Cardiac septum (tissue), 1 donor: ENCODE measurements around the gene SIVA1. TPM values are rescaled to one million over a fixed set of nuclear protein-coding genes. Genes with fewer than 3 reads are reported as not detected.
"Not testable (repeated sequence)": the region's sequence is repeated elsewhere in the genome, so short reads cannot be mapped to it uniquely, and the experiment has no call there.

Experiments used
- DNase-seq: peaks from one replicate; pipeline ENCODE4 v3.0.0-alpha.2; 2020; ENCODE audit warnings: low spot score
- intact Hi-C: fragments of 100-400 bp; cut with DNase I; formaldehyde crosslinking; loops from one replicate; pipeline ENCODE4 v1.14.0; 2022
- total RNA-seq: library from RNA; stranded (reverse); fragmentation: NEBNext Ultra II Directional; extraction: Animal tissue kit (Norgen Biotek cat#: 25700); gene quantifications from one replicate; pipeline ENCODE4 v1.2.1, GENCODE V29; 2021
- donor health status: DM: no; HTN: no; CAD: no.

Gene SIVA1
- total RNA-seq, 1 donor from 2014 or later: 50.9 TPM

- DNase-seq: no peak
- intact Hi-C loops: no loop called here
These were observed 34.8 kb upstream of the SIVA1 start for GRCh38 chr14:104718147-104718546.

GRCh38 chr14:104718871-104719270 lies 34.1 kb upstream of the SIVA1 start:
- DNase-seq: no peak
- intact Hi-C loops: no loop called here

- DNase-seq: no peak
- intact Hi-C loops: no loop called here
These were observed 33.6 kb upstream of the SIVA1 start for GRCh38 chr14:104719343-104719742.

- intact Hi-C loops: loop anchor here (10.0 kb wide), 1 partner anchor 137 kb away; no protein-coding TSS in a partner anchor
These were observed 31.2 kb upstream of the SIVA1 start for GRCh38 chr14:104721505-104722431.

GRCh38 chr14:104722938-104723650 lies 29.9 kb upstream of the SIVA1 start:
- intact Hi-C loops: loop anchor here (10.0 kb wide), 1 partner anchor 138 kb away; no protein-coding TSS in a partner anchor
- no peak for DNase-seq

More at GRCh38 chr14:104721505-104722431, 31.2 kb upstream of the SIVA1 start:
- peak; percentile 86 for DNase-seq

- peak; percentile 89 for DNase-seq
- intact Hi-C loops: loop anchor here (10.0 kb wide), 1 partner anchor 139 kb away; no protein-coding TSS in a partner anchor
These were observed 29.1 kb upstream of the SIVA1 start, which contains the start of gene ADSS1 for GRCh38 chr14:104723651-104724406. Gene ADSS1, plus strand, starts transcription at chr14:104724229. Its CDS starts 42 bp downstream, at chr14:104724271.

GRCh38 chr14:104724407-104724980 lies 28.5 kb upstream of the SIVA1 start:
- DNase-seq: no peak
- intact Hi-C loops: loop anchor here (10.0 kb wide), 1 partner anchor 140 kb away; no protein-coding TSS in a partner anchor

- no peak for DNase-seq
- intact Hi-C loops: loop anchor here (10.0 kb wide), 1 partner anchor 140 kb away; no protein-coding TSS in a partner anchor
These were observed 27.8 kb upstream of the SIVA1 start for GRCh38 chr14:104724981-104725771.

GRCh38 chr14:104725772-104726548 lies 27.0 kb upstream of the SIVA1 start:
- intact Hi-C loops: loop anchor here (10.0 kb wide), 1 partner anchor 141 kb away; no protein-coding TSS in a partner anchor
- no peak for DNase-seq

GRCh38 chr14:104726600-104727451 lies 26.1 kb upstream of the SIVA1 start:
- intact Hi-C loops: loop anchor here (10.0 kb wide), 1 partner anchor 142 kb away; no protein-coding TSS in a partner anchor

GRCh38 chr14:104728631-104729030 lies 24.3 kb upstream of the SIVA1 start:
- intact Hi-C loops: loop anchor here (10.0 kb wide), 1 partner anchor 144 kb away; no protein-coding TSS in a partner anchor

More at GRCh38 chr14:104726600-104727451, 26.1 kb upstream of the SIVA1 start:
- no peak for DNase-seq

GRCh38 chr14:104729176-104729834 lies 23.6 kb upstream of the SIVA1 start:
- intact Hi-C loops: loop anchor here (10.0 kb wide), 1 partner anchor 145 kb away; no protein-coding TSS in a partner anchor
- DNase-seq: not testable (repeated sequence)

More at GRCh38 chr14:104728631-104729030, 24.3 kb upstream of the SIVA1 start:
- no peak for DNase-seq

GRCh38 chr14:104729835-104730181 lies 23.1 kb upstream of the SIVA1 start:
- intact Hi-C loops: loop anchor here (10.0 kb wide), 1 partner anchor 145 kb away; no protein-coding TSS in a partner anchor
- no peak for DNase-seq

GRCh38 chr14:104730487-104730886 lies 22.5 kb upstream of the SIVA1 start:
- intact Hi-C loops: no loop called here
- no peak for DNase-seq
